Kidney glomerular epithelial cell (primary cell): ENCODE data around the gene ANKRD44.
"Not testable (repeated sequence)": the region's sequence is repeated elsewhere in the genome, so short reads cannot be mapped to it uniquely, and the experiment has no call there.

Experiments used
- DNase-seq: peaks from one replicate; lab custom pipeline; 2025; lab: John Stamatoyannopoulos, UW

ANKRD44 gene

DNA sequence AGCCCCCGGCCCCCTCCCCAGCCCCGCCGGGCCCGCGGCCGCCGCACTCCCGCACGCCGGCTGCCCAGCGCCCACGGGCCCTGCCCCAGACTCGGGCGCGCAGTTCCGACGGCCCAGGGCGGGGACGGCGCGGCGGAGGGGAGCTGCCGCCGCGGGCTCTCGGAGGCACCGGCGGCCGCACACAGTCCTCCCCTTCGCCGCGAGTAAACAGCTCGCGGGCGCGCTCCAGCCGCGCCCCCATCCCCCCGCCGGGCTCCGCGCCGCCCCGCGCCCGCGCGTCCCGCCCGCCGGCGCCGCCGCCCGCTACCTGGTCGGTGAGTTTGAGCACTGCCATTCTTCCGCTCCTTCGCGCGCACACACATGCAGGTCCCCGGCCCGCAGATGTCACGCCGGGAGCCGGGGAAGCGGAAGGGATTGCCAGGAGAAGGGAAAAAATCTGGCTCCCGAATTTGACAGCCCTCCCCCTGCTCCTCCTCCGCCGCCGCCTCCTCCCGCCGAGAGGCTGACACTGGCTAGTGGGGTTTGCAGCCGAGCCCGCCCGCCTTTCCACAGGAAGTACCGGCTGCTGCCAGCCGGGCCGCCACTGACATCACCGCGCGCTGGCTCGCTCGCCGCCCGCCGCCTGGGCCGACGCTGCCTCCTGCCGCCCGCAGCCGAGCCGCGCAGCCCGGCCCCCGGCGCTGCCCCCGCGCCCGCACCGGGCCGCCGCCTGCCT is at the start of gene ANKRD44:
Gene ANKRD44, minus strand, starts transcription at position 510 of the 715 bp plus-strand sequence. Its CDS starts 176 bp downstream, at position 334.
- peak; percentile 51 for DNase-seq

DNA sequence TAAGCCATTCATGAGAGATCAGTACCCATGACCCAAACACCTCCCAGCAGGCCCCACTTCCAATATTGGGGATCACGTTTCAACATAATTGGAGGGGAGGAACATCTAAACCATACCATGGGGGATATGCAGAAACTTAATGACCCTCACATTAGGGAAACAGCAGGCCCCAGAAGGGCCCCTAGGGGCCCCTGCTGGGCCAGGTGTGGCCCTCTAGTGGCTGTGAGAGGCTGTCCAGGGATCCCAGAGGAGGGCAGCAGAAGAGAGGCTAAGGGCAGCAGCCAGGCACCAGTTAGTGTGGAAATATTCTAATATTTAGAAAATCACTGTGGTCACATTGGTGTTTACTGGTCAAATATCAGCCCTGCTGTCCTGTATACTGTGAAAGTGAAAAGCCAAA is 49.3 kb upstream of the ANKRD44 start:
- DNase-seq = no peak

DNA sequence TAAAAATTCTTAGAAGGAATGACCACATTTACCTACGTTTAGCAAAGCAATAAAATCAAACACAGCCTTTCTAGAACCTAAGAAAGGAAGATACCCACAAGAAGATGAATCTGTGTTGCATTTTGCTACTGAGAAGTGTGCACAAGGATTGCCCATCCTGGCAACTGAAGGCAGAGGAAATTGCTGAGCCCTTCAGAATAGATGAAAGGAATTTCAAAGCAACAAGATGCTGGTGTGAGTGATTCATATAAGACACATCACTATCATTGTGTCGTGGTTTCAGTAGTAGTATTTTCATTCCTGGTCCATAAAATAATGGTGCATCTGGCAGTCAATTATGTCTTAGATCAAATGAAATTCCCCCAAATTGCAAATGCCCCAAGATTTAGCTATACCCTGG is 48.4 kb upstream of the ANKRD44 start:
- peak; percentile 31 for DNase-seq

DNA sequence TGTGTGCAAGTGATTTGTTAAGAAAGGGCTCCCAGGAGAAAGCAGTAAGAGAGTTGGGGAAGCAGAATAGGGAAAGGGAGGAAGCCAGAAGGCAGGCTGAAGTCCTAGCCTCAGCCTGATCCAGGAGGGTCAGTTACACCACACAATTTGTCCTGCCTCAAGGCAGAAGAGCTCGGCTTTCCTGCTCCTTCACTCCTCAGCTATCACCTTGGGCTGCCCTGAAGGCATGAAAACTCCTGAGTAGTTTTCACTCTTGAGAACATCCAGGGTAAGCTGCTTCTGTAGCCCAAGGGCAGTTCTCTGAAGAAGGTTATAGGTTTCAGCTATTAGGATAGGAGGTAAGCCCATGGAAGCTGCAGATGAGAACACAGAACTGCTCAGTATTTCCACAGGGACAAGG is 47.4 kb upstream of the ANKRD44 start:
- DNase-seq = no peak

DNA sequence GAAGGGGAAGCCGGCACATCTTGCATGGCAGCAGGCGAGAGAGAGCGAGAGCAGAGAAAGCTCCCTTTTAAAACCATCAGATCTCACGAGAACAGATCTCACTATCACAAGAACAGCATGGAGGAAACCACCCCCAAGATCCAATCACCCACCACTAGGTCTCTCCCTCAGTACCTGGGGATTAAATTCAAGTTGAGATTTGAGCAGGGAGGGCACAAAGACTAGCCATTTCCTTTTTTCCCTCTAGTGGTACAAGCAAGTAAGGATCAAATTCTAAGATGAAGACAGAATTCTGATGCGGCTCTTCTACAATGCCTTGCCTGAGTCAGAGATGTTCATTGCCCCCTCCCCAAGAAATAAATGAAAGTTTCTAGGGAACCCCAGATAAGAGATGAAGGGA is 45.6 kb upstream of the ANKRD44 start:
- no peak for DNase-seq

DNA sequence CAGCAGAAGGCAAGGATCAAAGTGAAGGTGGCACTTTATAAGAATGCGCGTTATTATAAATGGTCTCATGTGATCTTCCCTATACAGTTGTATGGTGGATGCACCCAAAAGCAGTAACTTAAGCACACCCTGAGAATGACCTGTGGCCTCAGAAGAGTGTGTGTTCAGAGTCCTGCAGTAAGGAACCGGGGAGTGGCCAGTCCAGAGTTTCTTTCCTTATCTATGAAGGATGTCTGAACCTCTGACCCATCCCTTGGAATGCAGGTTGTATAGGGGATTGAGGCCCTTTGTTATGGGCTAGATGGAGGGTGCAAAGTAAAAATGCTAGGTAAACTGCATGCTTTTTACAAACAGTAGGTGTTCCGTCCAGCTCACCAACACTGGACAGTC is 43.6 kb upstream of the ANKRD44 start:
- DNase-seq = no peak

DNA sequence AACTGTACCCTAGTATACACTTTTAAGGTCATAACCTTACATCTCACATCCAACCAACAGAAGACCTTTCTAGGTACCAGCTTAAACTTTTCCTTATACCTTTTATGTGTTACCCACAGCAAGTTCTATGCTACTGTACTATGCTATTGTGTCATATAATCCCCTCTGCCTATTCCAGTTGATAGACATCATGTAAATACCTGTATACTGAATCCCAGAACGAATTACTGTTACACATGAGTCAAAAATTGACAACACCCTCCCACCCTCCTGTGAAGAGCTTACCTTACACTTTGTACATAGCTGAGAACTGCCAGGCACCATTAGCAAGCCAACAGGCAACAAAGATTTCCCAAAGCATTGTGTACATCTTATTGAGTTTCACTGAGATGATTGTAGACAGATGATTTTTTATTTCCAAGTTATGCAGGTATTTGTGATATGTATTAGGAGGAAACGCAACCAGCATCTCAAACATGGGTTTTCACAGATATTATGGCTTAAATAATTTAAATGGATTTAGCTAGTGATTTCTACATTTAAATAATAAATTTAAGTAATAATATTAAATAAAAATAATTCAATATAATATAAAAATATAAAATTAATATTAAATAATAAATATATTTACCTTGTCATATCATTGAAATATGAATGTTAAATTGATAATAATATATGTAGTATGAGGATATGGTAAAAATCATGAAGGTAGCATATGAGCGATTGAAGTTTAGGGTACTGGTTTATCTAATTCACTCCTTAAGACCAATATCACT is 43.0 kb upstream of the ANKRD44 start:
- no peak for DNase-seq

DNA sequence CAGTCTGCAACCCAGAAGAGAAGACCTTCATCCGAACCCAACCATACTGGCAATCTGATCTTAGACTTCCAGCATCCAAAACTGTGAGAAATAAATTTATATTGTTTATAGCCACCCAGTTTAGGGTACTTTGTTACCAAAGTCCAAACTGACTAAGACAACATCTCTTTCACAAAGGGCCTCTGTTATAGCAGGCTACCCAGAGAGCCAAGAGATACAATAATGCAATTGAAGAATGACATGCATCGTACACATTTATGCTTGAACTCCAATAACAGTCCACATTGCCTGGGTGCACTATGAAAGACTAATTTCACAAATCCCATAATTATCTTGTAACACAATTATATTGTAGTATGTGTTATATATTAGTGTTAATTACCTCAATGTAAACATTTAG is 39.1 kb upstream of the ANKRD44 start:
- DNase-seq = no peak

DNA sequence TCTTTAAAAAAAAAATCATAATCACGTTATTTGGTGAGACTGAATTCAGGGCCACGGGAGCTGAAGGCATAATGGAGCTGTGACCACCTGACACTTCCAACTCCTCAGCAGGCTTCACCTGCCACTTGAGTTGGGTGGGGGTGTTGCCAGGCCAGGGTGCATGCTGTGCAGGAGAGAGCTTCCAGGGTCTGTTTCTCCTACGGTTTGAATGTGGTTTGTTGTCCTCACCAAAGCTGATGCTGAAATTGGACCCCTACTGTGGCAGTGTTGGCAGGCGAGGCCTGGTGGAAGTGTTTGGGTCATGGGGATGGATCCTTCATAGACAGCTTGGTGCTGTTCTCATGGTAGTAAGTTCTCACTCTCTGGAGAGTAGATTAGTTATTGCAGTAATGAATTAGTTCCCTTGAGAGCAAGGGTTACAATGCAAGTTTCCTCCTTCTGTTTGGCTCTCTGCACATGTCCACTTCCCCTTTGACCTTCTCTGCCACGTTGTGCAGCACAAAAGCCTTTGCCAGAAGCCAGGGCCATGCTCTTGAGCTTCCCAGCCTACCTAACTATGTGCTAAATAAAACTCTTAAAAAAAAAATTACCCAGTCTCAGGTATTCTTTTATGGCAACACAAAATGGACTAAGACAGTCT is 38.3 kb upstream of the ANKRD44 start:
- DNase-seq = no peak

DNA sequence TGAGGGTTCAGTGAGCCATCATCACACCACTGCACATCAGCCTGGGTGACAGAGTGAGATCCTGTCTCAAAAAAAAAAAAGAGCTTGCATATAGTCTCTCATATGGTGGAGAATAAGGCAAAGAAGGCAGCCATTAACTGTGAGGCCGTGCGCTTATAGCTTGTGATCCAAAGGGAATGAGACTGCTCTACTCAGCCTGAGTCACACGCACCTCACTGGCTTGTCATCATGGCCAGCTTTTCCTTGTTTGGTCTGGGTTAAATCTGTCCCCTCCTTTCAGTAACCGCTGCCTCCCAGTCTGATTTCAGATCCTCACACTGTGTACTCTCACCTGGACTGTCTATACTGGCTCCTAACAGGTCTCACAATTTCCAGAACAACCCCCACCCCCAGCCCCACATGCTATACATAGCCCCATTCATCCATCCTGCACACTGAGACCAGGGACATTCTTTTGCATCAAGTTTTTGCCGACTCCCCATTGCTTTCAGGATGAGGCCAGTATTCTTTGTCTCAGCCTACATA is 35.3 kb upstream of the ANKRD44 start:
- DNase-seq = no peak

DNA sequence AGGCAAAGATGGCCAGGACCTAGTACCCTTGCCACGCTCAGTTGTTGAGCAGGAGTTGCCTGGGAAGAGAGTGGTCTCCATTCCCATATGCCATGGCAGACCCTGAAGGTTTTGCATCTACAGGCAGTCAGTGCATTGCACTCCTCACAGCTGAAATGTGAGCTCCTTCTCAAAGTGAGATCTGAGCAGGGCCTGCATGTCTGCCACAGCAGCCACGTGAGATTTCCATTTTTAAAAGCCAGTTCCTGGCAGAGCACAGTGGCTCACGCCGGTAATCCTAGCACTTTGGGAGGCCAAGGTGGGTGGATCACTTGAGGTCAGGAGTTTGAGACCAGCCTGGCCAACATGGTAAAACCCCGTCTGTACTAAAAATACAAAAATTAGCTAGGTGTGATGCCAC is 33.4 kb upstream of the ANKRD44 start:
- DNase-seq = not testable (repeated sequence)

DNA sequence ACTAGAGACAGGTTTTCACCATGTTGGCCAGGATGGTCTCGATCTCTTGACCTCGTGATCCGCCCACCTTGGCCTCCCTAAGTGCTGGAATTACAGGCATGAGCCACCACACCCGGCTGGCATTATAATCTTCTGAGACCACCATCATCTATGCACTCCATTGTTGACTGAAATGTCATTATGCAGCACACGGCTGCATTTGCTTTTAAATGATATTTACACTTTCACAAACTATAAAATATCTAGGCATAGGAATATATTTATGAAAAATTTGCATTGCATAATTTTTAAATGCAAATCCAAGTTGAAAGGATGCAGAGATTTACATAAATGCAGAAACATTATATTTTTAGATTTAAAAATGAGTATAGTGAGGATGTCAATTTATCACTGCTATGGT is 30.0 kb upstream of the ANKRD44 start:
- no peak for DNase-seq

DNA sequence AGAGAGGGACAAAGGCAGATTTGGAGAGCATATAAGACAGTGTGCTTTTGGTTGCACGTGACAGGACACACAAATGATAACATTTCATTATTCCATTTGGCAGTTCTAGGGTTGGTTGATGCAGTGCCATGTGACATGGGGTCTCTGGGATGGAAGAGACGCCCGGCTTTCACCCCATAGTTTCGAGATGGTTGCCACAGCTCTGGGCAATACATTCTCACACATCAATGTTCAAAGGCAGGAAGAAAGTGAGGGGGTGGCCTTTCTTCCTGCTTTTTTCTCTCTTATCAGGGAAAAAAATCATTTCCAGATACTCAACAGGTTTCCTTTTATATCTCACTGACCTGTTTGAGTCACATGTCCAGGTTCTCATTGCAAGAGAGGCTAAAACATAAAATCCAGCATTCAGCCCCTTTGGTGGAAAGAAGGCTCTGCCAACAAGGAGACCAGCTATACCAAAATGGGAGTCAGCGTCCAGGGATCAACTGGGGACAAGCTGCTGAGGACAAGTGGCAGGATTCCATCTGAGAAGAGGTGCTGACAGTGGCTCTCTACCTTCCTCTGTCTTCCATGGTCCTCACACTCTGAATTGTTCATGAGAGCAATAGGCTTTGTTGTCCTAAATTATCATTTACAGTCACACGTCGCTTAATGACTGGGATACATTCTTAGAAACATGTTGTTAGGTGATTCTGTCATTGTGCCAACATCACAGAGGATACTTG is 29.1 kb upstream of the ANKRD44 start:
- no peak for DNase-seq

DNA sequence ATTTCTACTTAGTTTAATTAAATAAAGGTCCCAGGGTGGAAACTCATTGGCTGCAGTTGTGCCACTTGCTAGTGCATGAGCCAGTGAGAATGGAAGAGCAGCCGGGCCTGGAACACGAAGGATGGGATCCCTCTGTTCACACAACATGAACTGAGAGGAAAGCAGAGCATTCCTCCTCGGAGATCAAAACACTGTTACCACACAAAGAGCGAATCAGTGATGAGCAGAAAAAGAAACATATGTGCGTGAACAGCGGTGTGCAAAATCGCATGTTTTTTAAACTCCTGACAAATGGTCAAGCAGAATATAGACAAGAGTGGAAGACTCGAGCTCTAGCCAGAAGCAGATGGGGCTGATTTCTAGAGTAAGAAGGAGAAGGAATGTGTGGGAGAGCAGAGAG is 28.4 kb upstream of the ANKRD44 start:
- no peak for DNase-seq

DNA sequence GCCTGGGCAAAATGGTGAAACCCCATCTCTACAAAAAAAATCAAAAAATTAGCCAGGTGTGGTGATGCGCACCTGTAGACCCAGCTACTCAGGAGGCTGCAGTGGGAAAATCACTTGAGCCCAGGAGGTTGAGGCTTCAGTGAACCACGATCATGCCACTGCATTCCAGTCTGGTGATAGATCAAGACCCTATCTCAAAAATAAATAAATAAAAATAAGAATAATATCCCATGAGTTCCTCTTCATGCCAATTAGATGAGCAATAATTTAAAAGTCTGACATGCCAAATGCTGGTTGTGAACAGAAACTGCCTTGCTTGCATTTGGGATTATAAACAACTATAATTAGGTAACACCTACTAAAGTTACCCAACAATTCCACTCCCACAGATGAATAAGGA is 22.1 kb upstream of the ANKRD44 start:
- peak; percentile 38 for DNase-seq

DNA sequence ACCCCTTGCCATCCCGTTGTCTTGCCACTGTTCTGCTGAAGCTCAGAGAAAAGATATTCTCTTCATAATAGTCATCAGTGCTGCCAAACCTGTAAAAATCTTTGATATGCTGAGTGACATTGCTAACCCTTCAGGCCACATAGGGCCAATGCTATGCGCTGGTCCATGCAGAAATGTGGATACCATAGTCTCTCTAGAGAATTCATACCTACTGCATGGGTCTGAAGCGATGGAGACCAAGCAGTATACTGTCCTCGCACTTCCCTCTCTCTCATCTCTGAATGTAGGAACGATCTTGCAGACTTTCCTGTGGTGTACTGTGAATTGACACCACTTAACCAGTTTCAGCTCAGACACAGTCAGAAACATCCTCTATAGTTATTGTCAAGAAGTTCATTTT is 17.9 kb upstream of the ANKRD44 start:
- no peak for DNase-seq

DNA sequence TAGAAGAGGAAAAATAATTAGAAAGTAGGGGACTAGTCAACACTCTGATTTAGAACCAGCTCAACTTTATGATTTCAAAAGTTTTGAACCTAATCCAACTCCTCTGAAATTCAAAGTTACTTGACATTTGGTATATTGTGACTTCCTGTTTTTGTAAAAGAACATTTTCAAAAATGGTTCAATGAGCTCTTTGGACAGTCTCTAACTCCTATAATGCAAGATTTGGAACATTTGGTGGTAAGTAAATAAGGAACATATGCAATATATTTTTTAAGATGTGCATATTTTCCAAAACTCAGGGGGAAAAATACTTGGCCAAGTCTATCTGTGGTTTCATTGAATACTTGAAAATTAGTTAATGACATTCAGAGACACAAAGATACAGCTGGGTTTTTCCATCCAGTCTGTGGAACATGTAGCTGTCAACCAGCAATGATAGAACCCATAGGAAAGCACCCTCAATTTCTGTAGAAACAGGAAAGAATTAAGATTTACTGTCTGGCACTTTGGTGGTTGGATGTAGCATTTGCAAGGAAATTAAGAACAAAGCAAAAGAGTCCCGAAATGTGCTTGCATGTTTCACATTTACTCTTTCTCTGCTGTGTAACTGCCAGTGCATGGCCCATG is 17.0 kb upstream of the ANKRD44 start:
- no peak for DNase-seq

DNA sequence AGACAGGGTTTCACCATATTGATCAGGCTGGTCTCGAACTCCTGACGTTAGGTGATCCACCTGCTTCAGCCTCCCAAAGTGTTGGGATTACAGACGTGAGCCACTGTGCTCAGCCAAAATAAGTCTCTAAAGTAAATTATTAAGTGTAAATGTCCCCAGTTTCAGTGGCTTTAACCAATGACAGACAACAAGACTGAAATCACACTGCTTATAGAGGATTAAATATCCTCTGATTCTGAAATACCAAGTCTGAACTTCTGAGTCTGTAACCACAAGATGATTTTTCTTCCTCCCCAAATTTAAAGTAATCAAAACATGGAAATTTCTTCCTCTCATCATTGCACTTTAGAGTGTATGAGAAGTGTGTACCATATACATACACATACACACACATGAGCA is 16.5 kb upstream of the ANKRD44 start:
- DNase-seq = no peak

DNA sequence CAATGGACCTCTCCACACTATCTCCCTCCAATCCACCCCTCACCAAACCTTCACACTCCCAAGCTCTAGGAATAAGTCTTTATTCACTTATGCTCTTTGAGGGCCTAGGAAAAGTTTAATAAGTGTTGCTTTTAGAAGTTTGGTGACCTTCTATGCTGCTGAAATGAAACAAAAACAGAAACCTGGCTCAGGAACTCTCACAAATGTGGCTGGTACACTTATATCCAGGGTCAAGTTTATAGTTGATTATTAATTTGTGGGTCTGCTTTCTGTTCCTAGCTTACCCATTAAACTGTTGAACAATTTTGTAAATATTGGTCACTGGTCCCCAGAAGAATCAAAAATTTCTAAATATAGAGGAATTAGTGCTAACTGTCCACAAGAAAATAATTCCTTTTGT is 14.2 kb upstream of the ANKRD44 start:
- DNase-seq = peak; percentile 36

DNA sequence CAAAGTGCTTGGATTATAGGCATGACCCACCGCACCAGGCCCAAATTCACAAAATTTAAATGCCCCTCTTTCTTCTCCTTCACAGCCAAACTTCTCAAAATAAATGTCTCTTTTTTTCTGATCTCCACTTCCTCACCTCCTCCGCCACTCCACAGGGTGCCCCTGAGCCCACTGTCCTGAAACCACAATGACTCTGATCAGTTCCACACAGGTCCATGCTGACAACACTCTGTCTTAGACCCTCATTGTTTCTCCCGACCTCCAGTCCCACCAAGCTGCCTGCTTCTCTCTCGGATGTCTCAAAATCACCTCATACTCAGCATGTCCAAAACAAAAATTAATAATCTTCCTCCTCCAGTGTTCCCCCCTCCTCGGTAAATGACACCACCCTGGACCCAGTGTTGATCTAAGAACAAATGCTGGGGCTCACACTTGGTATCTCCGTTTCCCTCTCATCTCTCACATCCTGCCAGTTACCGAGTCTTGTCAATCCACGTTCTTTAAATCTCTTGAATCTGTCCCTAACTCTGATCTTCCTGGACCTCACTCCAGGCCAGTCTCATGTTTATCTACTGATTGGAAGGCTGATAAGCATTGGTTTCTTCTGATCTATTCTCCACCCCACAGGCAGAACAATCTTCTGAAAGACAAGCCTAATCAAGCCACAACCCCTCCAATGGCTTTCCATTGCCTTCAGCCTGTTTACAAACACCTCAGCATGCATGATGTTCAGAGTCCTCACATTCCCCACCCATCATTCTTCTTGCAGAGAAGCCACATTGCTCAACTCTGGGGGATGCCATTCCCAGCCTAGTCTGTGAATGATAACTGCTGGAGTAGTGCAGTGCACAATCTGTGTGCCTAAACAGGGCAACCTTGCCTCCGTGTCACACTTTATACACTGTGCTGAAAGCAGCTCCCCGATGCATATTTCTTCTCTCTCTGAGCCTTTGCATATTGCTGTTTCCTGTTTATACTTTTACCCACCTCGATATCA is 12.4 kb upstream of the ANKRD44 start:
- DNase-seq = no peak

DNA sequence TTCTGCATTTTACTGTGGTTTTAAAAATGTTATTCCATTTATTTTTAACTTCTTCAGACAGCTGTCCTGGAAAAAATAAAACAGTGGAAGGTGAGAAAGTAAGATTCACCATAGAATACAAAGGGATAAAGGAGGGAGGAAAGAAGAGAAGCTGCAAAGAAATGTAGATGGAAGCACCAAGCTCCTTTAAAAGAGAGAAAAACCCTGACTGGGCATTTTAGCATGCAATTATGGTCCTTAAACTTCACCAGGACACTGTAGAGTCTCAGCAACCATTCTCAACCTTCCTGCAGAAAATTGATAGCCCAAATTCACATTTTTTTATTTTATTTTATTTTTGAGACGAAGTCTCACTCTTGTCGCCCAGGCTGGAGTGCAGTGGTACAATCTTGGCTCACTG is 11.6 kb upstream of the ANKRD44 start:
- no peak for DNase-seq
